ENCODE data around the gene DNAH1. TPM values are rescaled to one million over a fixed set of nuclear protein-coding genes. Genes with fewer than 3 reads are reported as not detected.

DNAH1 gene
- total RNA-seq, 1 donor from 2014 or later, result 0.80 TPM

- Histone ChIP-seq H3F3A (ENCODE audit: low read depth) (peaks cover 2% of the 10 kb centered on the region), H3K4me2 (no peak overlapping the region), H3K4me3 (no peak overlapping the region), H3K27ac (no peak overlapping the region), H3K27me3 (no peaks in the 10 kb centered on the region), H3K79me2 (ENCODE audit: low read depth) (peaks cover 16% of the 10 kb centered on the region), H3K4me1 (no peaks in the 10 kb centered on the region), H3K9me3 (ENCODE audit: low read depth) (no peaks in the 10 kb centered on the region), H2AFZ (replicated peaks) (no peak overlapping the region), H3K9ac (no peak overlapping the region), H3K36me3 (no peaks in the 10 kb centered on the region), H4K20me1 (ENCODE audit: low read depth) (no peaks in the 10 kb centered on the region)
- TF ChIP-seq CTCF (IDR thresholded peaks at IDR 0.05) (no peak), EZH2phosphoT487 (IDR thresholded peaks at IDR 0.05) (no peak), EZH2 (IDR thresholded peaks at IDR 0.05) (no peak)
- H3K36me3 Mint-ChIP-seq, result peaks cover 23% of the 10 kb centered on the region
- DNase-seq (ENCODE audit: low spot score), result no peak
- peaks cover 6% of the 10 kb centered on the region for H3K27me3 Mint-ChIP-seq (ENCODE audit: insufficient read depth, low read depth)
- H3K27ac Mint-ChIP-seq, result no peak overlapping the region
- no peaks in the 10 kb centered on the region for H3K9me3 Mint-ChIP-seq
- H3K4me3 Mint-ChIP-seq, result no peak overlapping the region
- H3K4me1 Mint-ChIP-seq, result peaks cover 12% of the 10 kb centered on the region
Observed at GRCh38 chr3:52404391-52404790, 88.3 kb downstream of the DNAH1 start.

GRCh38 chr3:52405066-52405465 is 88.9 kb downstream of the DNAH1 start:
- TF ChIP-seq EZH2phosphoT487 (IDR thresholded peaks at IDR 0.05) (no peak), CTCF (IDR thresholded peaks at IDR 0.05) (no peak), EZH2 (IDR thresholded peaks at IDR 0.05) (no peak)
- no peak overlapping the region for H3K27ac ChIP-seq
- peaks cover 2% of the 10 kb centered on the region for H3F3A ChIP-seq (ENCODE audit: low read depth)
- no peak overlapping the region for H3K4me3 ChIP-seq
- H3K9ac ChIP-seq, result no peak overlapping the region
- peaks cover 7% of the 10 kb centered on the region for H3K27me3 Mint-ChIP-seq (ENCODE audit: insufficient read depth, low read depth)
- no peaks in the 10 kb centered on the region for H4K20me1 ChIP-seq (ENCODE audit: low read depth)
- no peak overlapping the region for H3K4me2 ChIP-seq
- H3K27me3 ChIP-seq, result no peaks in the 10 kb centered on the region
- DNase-seq (ENCODE audit: low spot score), result no peak
- H3K36me3 Mint-ChIP-seq, result peaks cover 23% of the 10 kb centered on the region
- peaks cover 20% of the 10 kb centered on the region for H3K79me2 ChIP-seq (ENCODE audit: low read depth)
- H3K4me1 ChIP-seq, result no peaks in the 10 kb centered on the region
- no peaks in the 10 kb centered on the region for H3K36me3 ChIP-seq
- no peaks in the 10 kb centered on the region for H3K9me3 Mint-ChIP-seq
- no peak overlapping the region for H2AFZ ChIP-seq (replicated peaks)
- H3K9me3 ChIP-seq (ENCODE audit: low read depth), result no peaks in the 10 kb centered on the region
- H3K27ac Mint-ChIP-seq, result no peak overlapping the region
- H3K4me1 Mint-ChIP-seq, result peaks cover 13% of the 10 kb centered on the region
- no peak overlapping the region for H3K4me3 Mint-ChIP-seq

- no peaks in the 10 kb centered on the region for H3K4me1 ChIP-seq
- H3K36me3 ChIP-seq, result no peaks in the 10 kb centered on the region
- no peak overlapping the region for H3K4me2 ChIP-seq
- H3K4me3 ChIP-seq, result no peak overlapping the region
- peaks cover 20% of the 10 kb centered on the region for H3K79me2 ChIP-seq (ENCODE audit: low read depth)
- DNase-seq (ENCODE audit: low spot score), result no peak
- no peak overlapping the region for H3K4me3 Mint-ChIP-seq
- no peak overlapping the region for H3K27ac Mint-ChIP-seq
- H3K9me3 ChIP-seq (ENCODE audit: low read depth), result no peaks in the 10 kb centered on the region
- no peak overlapping the region for H3K9ac ChIP-seq
- H3F3A ChIP-seq (ENCODE audit: low read depth), result peaks cover 5% of the 10 kb centered on the region
- no peaks in the 10 kb centered on the region for H4K20me1 ChIP-seq (ENCODE audit: low read depth)
- H3K27me3 ChIP-seq, result no peaks in the 10 kb centered on the region
- no peak overlapping the region for H2AFZ ChIP-seq (replicated peaks)
- H3K27ac ChIP-seq, result no peak overlapping the region
- TF ChIP-seq CTCF (IDR thresholded peaks at IDR 0.05) (no peak), EZH2 (IDR thresholded peaks at IDR 0.05) (no peak), EZH2phosphoT487 (IDR thresholded peaks at IDR 0.05) (no peak)
- peaks cover 23% of the 10 kb centered on the region for H3K36me3 Mint-ChIP-seq
- peaks cover 13% of the 10 kb centered on the region for H3K4me1 Mint-ChIP-seq
- H3K27me3 Mint-ChIP-seq (ENCODE audit: insufficient read depth, low read depth), result peaks cover 6% of the 10 kb centered on the region
- H3K9me3 Mint-ChIP-seq, result no peaks in the 10 kb centered on the region
Observed at GRCh38 chr3:52405601-52406110, 89.5 kb downstream of the DNAH1 start.

Measured in neural progenitor cell (in vitro differentiated cells).